Measurements from ENCODE around the gene ENTPD5.
"Not testable (repeated sequence)": the region's sequence is repeated elsewhere in the genome, so short reads cannot be mapped to it uniquely, and the experiment has no call there.

ENTPD5 gene

GRCh38 chr14:73991092-73991491, 28.0 kb downstream of the ENTPD5 start:
- DNase-seq (no peak), ATAC-seq (replicated peaks) (no peak)
- H3K27me3 Mint-ChIP-seq = no peaks in the 10 kb centered on the region
- H3K4me3 Mint-ChIP-seq = no peak overlapping the region
- no peaks in the 10 kb centered on the region for H3K4me1 Mint-ChIP-seq
- no peak overlapping the region for H3K27ac Mint-ChIP-seq
- H3K36me3 Mint-ChIP-seq = peaks cover 12 to 22% of the 10 kb centered on the region in 2 donors
- H3K9me3 Mint-ChIP-seq = no peaks in the 10 kb centered on the region

DNA sequence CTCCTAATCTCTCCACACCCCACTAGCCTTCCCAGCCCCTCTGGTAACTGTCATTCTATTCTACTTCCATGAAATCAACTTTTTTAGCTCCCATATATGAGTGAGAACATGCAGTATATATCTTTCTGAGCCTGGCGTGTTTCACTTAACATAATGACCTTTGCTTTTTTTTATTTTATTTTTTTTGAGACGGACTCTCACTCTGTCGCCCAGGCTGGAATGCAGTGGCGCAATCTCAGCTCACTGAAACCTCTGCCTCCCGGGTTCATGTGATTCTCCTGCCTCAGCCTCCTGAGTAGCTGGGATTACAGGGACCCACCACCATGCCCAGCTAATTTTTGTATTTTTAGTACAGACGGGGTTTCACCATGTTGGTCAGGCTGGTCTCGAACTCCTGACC, 30.4 kb downstream of the ENTPD5 start:
- not testable (repeated sequence) for ATAC-seq (replicated peaks); H3K4me1 Mint-ChIP-seq; H3K9me3 Mint-ChIP-seq; H3K27ac Mint-ChIP-seq; H3K4me3 Mint-ChIP-seq; H3K27me3 Mint-ChIP-seq; DNase-seq
- peaks cover 23 to 28% of the 10 kb centered on the region in 2 donors for H3K36me3 Mint-ChIP-seq

DNA sequence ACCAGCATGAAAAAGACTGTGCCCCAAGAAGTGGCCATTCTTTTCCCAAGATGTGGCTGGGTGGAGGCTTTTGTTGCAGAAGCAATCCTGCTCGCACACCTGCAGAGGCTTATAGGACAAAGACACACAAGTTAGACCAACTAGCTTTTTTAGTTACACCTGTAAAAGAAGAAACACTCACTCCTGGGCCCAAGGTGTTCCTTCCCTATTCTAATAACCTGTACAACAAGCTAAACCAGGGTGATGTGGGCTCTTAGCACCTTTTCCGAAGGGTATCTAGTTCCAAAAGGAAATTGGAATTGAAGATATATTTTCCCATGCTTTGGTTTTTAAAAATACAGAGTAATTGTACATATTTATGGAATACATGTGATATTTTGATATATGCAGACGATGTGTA, 31.0 kb downstream of the ENTPD5 start:
- Mint-ChIP-seq H3K36me3 (peaks cover 23 to 28% of the 10 kb centered on the region in 2 donors), H3K9me3 (no peaks in the 10 kb centered on the region), H3K4me3 (no peak overlapping the region), H3K27me3 (no peaks in the 10 kb centered on the region), H3K4me1 (no peaks in the 10 kb centered on the region), H3K27ac (no peak overlapping the region)
- ATAC-seq (replicated peaks) = no peak
- no peak for DNase-seq

GRCh38 chr14:73977896-73978295, 41.2 kb downstream of the ENTPD5 start:
- Mint-ChIP-seq H3K4me1 (no peaks in the 10 kb centered on the region), H3K27ac (peak overlapping the region; percentile 37), H3K27me3 (no peaks in the 10 kb centered on the region), H3K36me3 (peaks cover 11 to 19% of the 10 kb centered on the region in 2 donors), H3K9me3 (no peaks in the 10 kb centered on the region), H3K4me3 (no peak overlapping the region)
- no peak for ATAC-seq (replicated peaks)
- no peak for DNase-seq

- Mint-ChIP-seq H3K27ac (no peak overlapping the region), H3K27me3 (no peaks in the 10 kb centered on the region), H3K4me3 (no peak overlapping the region), H3K36me3 (peaks cover 19 to 31% of the 10 kb centered on the region in 2 donors), H3K9me3 (no peaks in the 10 kb centered on the region), H3K4me1 (no peaks in the 10 kb centered on the region)
- ATAC-seq (replicated peaks) (no peak), DNase-seq (no peak)
Measured at GRCh38 chr14:73976125-73976524, 43.0 kb downstream of the ENTPD5 start.

GRCh38 chr14:73973497-73973896, 45.6 kb downstream of the ENTPD5 start:
- no peak for ATAC-seq (replicated peaks)
- no peak for DNase-seq
- H3K27ac Mint-ChIP-seq = no peak overlapping the region
- no peak overlapping the region for H3K4me3 Mint-ChIP-seq
- no peaks in the 10 kb centered on the region for H3K9me3 Mint-ChIP-seq
- H3K27me3 Mint-ChIP-seq = no peaks in the 10 kb centered on the region
- no peaks in the 10 kb centered on the region for H3K4me1 Mint-ChIP-seq
- peaks cover 24 to 41% of the 10 kb centered on the region in 2 donors for H3K36me3 Mint-ChIP-seq

GRCh38 chr14:73968885-73969284, 50.2 kb downstream of the ENTPD5 start:
- Mint-ChIP-seq H3K36me3 (peaks cover 24 to 52% of the 10 kb centered on the region in 2 donors), H3K9me3 (no peaks in the 10 kb centered on the region), H3K4me3 (no peak overlapping the region), H3K27ac (no peak overlapping the region), H3K4me1 (no peaks in the 10 kb centered on the region), H3K27me3 (no peaks in the 10 kb centered on the region)
- no peak for ATAC-seq (replicated peaks)
- DNase-seq = no peak

GRCh38 chr14:73965216-73965615, 53.9 kb downstream of the ENTPD5 start:
- Mint-ChIP-seq H3K9me3 (no peaks in the 10 kb centered on the region), H3K4me3 (no peak overlapping the region), H3K4me1 (no peaks in the 10 kb centered on the region), H3K27me3 (no peaks in the 10 kb centered on the region), H3K27ac (peak overlapping the region; percentile 21), H3K36me3 (peaks cover 23 to 60% of the 10 kb centered on the region in 2 donors)
- DNase-seq (no peak), ATAC-seq (replicated peaks) (no peak)

GRCh38 chr14:73961192-73961591, 57.9 kb downstream of the ENTPD5 start:
- H3K27me3 Mint-ChIP-seq = no peaks in the 10 kb centered on the region
- no peaks in the 10 kb centered on the region for H3K4me1 Mint-ChIP-seq
- ATAC-seq (replicated peaks) (no peak), DNase-seq (no peak)
- H3K36me3 Mint-ChIP-seq = peaks cover 27 to 56% of the 10 kb centered on the region in 2 donors
- H3K9me3 Mint-ChIP-seq = no peaks in the 10 kb centered on the region
- H3K4me3 Mint-ChIP-seq = no peak overlapping the region
- no peak overlapping the region for H3K27ac Mint-ChIP-seq

DNA sequence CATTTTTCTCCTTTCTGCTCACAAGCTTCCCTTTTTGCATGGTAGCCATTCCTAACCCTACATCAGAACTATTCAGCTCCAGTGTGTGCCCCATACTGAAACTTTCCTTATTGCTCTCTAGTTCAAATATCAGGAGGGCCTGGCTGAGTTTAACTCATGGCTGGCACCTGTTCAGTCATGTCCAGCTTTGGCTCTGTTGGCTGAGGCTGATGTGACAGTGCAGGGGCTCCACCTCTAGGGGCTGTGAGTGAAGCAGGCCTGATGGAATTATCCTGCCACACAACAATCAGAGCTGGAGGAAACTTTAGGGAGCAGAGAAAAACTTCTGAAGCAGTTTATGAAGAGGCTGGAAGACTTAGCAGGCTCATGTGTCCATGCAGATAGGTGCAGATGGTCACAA, 60.5 kb downstream of the ENTPD5 start:
- H3K4me1 Mint-ChIP-seq = no peaks in the 10 kb centered on the region
- no peak overlapping the region for H3K4me3 Mint-ChIP-seq
- H3K36me3 Mint-ChIP-seq = peaks cover 31 to 53% of the 10 kb centered on the region in 2 donors
- no peak overlapping the region for H3K27ac Mint-ChIP-seq
- ATAC-seq (replicated peaks) (no peak), DNase-seq (no peak)
- H3K9me3 Mint-ChIP-seq = no peaks in the 10 kb centered on the region
- no peaks in the 10 kb centered on the region for H3K27me3 Mint-ChIP-seq

GRCh38 chr14:73955674-73956073, 63.4 kb downstream of the ENTPD5 start:
- no peak overlapping the region for H3K4me3 Mint-ChIP-seq
- no peak for ATAC-seq (replicated peaks)
- H3K27me3 Mint-ChIP-seq = no peaks in the 10 kb centered on the region

DNA sequence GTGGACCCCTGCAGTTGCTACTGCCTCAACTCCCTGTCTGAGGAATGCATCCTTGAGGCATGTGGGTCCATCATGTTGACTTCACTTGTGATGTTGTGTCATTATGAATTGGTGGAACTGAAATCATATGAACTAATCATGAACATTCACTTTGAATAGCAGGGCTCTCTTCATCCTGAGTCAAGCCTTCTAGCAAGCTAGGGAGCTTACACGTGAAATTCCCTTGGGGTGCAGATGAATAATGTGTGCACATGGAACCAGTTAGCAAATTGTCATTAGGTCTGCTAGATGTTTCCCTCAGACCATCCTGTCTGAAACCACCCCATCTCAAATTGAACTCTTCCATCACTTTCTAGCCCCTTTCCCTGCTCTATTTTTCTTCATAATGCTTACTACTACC, 65.4 kb downstream of the ENTPD5 start:
- Mint-ChIP-seq H3K36me3 (peaks cover 15 to 29% of the 10 kb centered on the region in 2 donors), H3K27ac (no peak overlapping the region), H3K27me3 (no peaks in the 10 kb centered on the region), H3K9me3 (no peaks in the 10 kb centered on the region), H3K4me3 (no peak overlapping the region), H3K4me1 (peaks cover 4 to 24% of the 10 kb centered on the region in 2 donors)
- ATAC-seq (replicated peaks) (no peak), DNase-seq (no peak)

More at GRCh38 chr14:73955674-73956073, 63.4 kb downstream of the ENTPD5 start:
- Mint-ChIP-seq H3K36me3 (peaks cover 26 to 38% of the 10 kb centered on the region in 2 donors), H3K27ac (no peak overlapping the region), H3K9me3 (no peaks in the 10 kb centered on the region), H3K4me1 (peaks cover 2 to 17% of the 10 kb centered on the region in 2 donors)
- DNase-seq = no peak

- Mint-ChIP-seq H3K4me1 (peaks cover 4 to 24% of the 10 kb centered on the region in 2 donors), H3K27ac (peak within 1 kb of the TSS; percentile 98), H3K27me3 (no peaks in the 10 kb centered on the region), H3K36me3 (peaks cover 3 to 9% of the 10 kb centered on the region in 2 donors), H3K4me3 (peak within 1 kb of the TSS; percentile 98 to 100), H3K9me3 (no peaks in the 10 kb centered on the region)
- DNase-seq (peak; percentile 93), ATAC-seq (replicated peaks) (peak; percentile 94)
Measured at GRCh38 chr14:73949752-73950734, 69.0 kb downstream of the ENTPD5 start, which contains the start of the genes COQ6 and FAM161B. Gene COQ6 (plus strand): TSS chr14:73950302. CDS start chr14:73950333, 31 bp downstream. Gene FAM161B (minus strand): TSS chr14:73950094. CDS start chr14:73950026, 68 bp downstream.

GRCh38 chr14:73945159-73945670, 73.9 kb downstream of the ENTPD5 start:
- Mint-ChIP-seq H3K36me3 (peaks cover 4 to 19% of the 10 kb centered on the region in 2 donors), H3K9me3 (no peaks in the 10 kb centered on the region), H3K4me1 (peaks cover 5 to 6% of the 10 kb centered on the region in 2 donors), H3K27me3 (no peaks in the 10 kb centered on the region), H3K27ac (no peak overlapping the region), H3K4me3 (no peak overlapping the region)
- no peak for ATAC-seq (replicated peaks)
- DNase-seq = no peak

Measured in stimulated activated naive B cell treated with anti-CD40 and anti-IgM and Interleukin-4, amounts not matched to agents 10 μg/mL and 1 μg/mL and 100 μg/mL, for 72 hours (primary cell).